Measurements from ENCODE around the gene SMIM20.

Gene SMIM20

DNA sequence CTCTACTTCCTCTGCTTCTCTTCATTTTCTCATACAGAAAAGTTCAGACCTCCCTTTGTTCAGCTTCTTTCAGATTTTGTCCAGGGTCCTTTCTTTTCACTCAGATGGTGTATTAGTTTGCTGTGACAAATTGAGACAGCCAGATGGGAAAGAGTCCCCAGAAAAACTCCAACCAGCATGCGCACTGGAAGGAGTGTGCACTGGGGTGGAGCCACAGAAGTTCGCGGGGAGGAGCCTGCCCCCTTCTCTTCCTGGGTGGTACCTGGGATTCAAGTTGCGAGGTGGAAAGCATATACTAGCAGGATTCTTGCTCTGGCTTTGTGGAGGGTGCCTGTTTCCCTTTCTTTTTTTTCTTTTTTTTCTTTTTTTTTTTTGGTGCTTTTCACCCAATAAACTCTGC, 51.6 kb downstream of the SMIM20 start:
- no peak for DNase-seq

- no peak for DNase-seq
Measured at GRCh38 chr4:25966171-25966570, 52.2 kb downstream of the SMIM20 start.

DNA sequence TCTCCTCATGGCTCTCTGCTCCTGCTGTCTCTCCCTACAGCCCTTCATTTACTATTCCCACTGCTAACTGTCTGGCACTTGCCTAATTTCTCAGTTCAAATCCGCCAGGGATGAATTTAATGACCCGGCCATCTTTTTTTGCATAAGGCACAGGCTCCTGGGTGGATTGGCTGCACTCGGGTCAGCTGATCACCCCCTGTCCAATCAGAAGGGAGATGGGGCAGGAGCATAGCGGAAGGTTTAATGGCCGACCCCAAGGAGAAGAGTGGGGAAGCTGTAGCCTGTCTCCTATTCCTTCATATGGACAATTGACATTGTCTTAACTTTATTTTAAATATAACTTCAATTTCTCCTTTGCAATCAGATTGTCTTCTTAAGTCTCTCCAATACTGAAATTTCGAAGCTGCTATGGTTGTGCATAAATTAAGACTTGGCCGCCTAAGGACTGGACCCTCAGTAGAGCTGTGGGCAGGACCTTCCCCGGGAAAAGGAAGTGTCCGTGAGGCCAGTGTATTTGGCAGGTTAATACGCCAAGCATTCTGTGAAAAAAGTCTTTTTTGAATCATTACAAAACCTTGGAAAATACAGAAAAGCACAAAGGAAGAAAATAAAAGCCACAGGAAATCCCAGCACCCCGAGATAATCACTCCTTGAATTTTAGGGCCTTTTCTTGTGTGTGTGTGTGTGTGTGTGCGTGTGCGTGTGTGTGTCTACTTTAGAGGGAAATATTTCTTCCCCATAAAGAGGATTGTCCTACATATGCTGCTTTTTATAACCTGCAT, 55.5 kb downstream of the SMIM20 start:
- DNase-seq: no peak

DNA sequence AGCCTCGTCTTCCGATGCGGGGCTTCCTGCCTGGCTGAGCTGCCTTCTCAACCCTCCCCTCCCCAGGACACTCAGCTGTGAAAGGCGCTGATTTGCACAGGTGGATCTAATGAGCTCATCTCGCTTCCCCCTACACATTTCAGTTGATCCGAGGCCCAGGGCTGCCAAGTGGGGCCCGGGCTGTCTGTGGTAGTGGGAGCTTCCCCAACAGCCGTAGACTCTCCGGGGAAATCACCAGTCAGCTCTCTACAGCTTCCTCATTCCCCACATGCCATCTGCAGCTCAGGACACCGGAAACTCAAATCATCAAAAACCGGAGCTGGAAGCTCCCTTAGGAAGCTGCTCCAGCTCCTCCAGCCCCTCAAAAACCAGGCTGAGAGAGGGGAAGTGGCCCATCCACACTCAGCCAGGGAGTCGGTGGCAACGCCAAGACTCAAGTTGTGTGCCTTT, 56.2 kb downstream of the SMIM20 start:
- peak; percentile 5 for DNase-seq

GRCh38 chr4:25970691-25971432, 56.8 kb downstream of the SMIM20 start:
- no peak for DNase-seq

DNA sequence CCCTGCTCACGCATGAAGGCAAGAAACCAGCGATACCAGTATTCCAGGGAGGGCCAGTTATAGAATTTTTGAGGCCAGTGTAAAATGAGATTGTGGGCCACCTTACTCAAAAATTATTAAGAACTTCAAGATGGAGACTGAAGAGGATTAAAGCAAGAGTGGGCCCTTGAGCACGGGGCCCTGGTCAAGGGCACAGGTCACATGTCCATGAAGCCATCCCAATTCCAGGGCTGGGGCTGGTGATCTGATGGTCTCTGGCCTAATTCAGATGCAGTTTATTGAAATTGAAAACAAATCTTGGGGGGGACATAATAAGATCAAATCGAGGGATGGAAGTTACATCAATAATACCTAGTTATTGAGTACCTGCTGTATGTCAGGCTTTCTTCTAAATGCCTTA, 58.3 kb downstream of the SMIM20 start:
- no peak for DNase-seq

GRCh38 chr4:25972984-25973745, 59.1 kb downstream of the SMIM20 start:
- no peak for DNase-seq

DNA sequence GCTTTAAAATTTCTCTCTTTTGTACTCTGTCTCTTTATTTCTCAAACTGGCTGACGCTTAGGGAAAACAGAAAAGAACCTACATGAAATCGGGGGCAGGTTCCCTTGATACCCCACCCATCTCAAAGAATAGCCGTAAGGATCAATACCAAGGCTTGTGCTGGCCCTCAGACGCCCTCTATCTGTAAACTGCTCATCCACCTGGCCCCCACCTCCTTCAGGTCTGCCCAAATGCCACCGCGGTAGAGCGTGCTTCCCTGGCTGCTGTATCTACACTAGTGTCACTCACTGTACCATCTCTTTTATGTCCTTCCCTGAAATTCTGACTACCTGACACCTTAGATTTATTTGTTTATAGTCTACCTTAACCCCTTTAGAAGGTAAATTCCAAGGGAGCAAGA, 62.8 kb downstream of the SMIM20 start:
- DNase-seq: no peak

DNA sequence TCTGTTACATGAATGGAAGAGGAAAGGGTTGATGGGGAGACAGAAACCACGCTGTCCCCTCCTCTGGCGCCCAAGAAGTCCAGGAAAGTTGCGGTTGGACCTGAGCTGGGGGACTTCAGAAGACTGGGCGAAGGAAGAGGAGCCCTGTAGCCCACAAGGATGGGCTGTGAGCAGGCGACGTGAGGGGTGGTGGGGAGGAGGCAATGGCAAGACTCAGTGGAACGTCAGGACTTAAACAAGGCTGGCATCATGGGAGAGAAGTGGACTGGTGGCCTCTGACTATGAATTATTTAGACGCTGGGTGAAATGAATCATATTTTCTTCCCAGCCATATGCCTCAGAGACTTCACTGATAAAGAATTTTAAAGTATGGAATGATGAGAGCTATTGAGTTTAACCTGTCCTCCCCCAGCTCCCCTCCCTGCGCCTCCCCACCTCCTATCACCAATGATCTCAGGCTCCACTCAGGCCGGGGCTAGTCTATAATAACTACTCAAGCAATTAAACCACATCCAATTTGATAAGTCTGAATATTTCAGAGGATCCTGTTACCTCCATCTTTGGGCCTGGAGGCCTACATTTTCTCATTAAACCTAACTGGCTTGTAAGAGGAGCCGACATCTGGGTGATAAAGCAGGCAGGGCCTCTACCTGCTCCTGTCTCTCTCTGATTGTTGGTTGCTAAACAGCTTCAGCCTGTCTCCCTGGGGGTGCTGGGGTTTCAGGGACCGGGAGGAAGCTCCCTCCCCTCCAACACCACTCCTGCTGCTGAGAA, 63.6 kb downstream of the SMIM20 start:
- peak; percentile 11 for DNase-seq

DNA sequence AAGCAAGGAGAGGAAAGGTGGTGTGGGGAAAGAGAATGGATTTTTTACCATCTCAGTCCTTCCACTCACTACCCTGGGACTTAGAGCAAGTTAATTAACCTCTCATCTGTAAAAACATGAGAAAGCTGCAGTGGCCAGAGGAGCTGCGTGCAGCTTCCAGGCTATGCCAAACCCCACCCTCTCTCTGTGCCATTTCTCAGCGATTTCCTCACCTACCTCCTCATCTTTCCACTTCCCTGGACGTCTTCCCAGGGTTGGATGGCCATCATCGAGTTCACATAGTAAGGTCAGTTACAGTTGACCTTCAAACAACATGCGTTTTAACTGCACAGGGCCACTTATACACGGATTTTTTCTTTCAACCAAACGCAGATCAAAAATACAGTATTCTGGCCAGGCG, 64.3 kb downstream of the SMIM20 start:
- no peak for DNase-seq

All from NCI-H1092 treated with DMSO at 0.1 percent for 48 hours (cell line).